ENCODE measurements around the gene HJV.
"Not testable (repeated sequence)": the region's sequence is repeated elsewhere in the genome, so short reads cannot be mapped to it uniquely, and the experiment has no call there.

Gene HJV

GRCh38 chr1:146036965-146037646, 15.6 kb upstream of the HJV start:
- no peak for TF ChIP-seq ZFX (IDR thresholded peaks at IDR 0.05)
- TF ChIP-seq, protein P1, sequence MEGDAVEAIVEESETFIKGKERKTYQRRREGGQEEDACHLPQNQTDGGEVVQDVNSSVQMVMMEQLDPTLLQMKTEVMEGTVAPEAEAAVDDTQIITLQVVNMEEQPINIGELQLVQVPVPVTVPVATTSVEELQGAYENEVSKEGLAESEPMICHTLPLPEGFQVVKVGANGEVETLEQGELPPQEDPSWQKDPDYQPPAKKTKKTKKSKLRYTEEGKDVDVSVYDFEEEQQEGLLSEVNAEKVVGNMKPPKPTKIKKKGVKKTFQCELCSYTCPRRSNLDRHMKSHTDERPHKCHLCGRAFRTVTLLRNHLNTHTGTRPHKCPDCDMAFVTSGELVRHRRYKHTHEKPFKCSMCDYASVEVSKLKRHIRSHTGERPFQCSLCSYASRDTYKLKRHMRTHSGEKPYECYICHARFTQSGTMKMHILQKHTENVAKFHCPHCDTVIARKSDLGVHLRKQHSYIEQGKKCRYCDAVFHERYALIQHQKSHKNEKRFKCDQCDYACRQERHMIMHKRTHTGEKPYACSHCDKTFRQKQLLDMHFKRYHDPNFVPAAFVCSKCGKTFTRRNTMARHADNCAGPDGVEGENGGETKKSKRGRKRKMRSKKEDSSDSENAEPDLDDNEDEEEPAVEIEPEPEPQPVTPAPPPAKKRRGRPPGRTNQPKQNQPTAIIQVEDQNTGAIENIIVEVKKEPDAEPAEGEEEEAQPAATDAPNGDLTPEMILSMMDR (conservative IDR thresholded peaks at IDR 0.05) = no peak

DNA sequence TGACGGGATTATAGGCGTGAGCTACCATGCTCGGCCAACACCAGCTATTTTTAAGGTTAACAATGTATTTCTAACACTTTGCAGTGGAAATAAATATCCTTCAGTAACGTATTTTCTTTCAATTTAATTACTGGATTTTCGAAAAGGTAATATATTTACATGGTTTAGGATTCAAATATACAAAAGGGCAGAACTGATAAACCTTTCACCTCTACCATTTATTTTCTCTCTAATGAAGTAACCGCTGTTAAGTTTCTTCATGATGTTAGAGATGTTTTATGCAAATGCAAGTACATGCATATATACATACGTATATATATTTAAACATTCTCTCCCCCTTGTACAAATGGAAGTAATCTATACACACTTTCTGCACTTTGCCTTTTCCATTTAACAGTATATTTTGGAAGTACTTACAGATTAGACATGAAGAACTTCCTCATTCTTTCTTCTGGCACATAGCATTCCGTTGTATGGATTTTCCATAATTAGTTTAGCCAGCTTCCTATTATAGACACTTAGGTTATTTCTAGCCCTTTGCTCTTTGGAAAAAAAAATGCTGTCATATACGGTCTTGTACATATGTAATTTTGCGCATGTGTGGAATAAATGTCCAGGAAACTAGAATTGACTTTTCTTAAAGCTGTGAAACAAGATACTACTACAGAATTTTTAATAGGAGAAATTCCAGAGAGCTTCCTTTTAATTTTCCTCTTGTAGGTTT, 14.9 kb upstream of the HJV start:
- H3K27ac ChIP-seq = peak overlapping the region; percentile 19; the same call in 1 of the 2 replicates
- TF ChIP-seq, protein P1 (conservative IDR thresholded peaks at IDR 0.05) = no peak
- no peak for TF ChIP-seq ZFX (IDR thresholded peaks at IDR 0.05)

More at GRCh38 chr1:146036965-146037646, 15.6 kb upstream of the HJV start:
- H3K27ac ChIP-seq = peak overlapping the region; percentile 79

- no peak overlapping the region for H3K27ac ChIP-seq
- TF ChIP-seq, protein P1 (conservative IDR thresholded peaks at IDR 0.05) = no peak
- TF ChIP-seq ZFX (IDR thresholded peaks at IDR 0.05) = no peak
These were observed 13.5 kb upstream of the HJV start for GRCh38 chr1:146035048-146035423.

DNA sequence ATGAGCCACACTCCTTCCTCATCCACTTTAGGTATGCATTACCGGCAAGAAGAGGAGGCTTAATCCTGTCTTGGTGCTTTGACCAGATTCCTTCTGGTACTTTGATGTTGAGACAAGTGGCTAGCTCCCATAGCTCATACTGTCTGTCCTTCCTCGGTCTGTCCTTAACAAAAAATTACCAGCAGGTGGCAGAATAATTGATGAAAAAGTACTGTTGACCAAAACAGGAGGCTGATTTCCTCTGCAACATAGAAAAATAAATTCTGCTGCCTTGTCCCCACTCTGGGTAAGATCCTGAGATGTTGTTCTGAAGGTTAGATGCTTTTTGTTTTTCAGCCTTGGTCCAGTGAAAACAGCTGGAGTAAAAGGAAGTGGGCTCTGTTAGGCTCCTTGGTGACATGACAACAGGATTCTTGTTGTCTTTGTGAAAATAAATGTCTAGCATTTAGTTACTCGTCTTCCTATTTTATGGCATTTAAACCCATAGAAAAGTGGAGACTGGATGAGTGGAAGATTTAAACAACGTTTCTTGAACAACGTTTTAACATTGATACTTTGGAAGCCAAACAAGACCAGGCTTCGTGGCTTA, 11.2 kb upstream of the HJV start:
- no peak for TF ChIP-seq ZFX (IDR thresholded peaks at IDR 0.05)
- TF ChIP-seq, protein P1 (conservative IDR thresholded peaks at IDR 0.05) = peak; percentile 74
- H3K27ac ChIP-seq = no peak overlapping the region

DNA sequence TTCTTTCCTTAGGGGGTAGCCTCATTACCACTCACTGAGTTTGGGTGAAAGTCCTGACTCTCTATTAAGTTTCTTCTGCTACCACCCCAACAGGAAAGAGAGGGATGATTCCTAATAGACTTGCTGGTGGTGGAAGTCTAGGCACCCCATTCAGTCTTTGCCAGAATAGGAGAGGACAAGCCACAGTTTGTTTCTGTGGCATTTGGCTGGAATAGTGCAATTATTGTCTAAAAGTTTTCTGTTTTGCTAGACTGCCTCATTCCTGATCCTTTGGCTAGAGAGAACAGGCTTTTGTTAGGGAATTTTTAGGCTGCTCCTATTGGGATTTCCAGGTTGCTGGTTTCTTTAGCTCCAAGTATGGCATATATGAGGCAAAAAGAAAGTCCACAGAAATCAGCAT, 9.9 kb upstream of the HJV start:
- H3K27ac ChIP-seq = no peak overlapping the region
- TF ChIP-seq, protein P1 (conservative IDR thresholded peaks at IDR 0.05) = no peak
- no peak for TF ChIP-seq ZFX (IDR thresholded peaks at IDR 0.05)

GRCh38 chr1:146029117-146029516, 7.6 kb upstream of the HJV start:
- H3K27ac ChIP-seq = no peak overlapping the region
- TF ChIP-seq ZFX (IDR thresholded peaks at IDR 0.05) = no peak

- not testable (repeated sequence) for H3K27ac ChIP-seq
These were observed 5.1 kb upstream of the HJV start for GRCh38 chr1:146026650-146027049.

- H3K27ac ChIP-seq = not testable (repeated sequence)
These were observed 4.4 kb upstream of the HJV start for GRCh38 chr1:146025787-146026495.
